ENCODE measurements around the gene HOXC13. TPM values are rescaled to one million over a fixed set of nuclear protein-coding genes. Genes with fewer than 3 reads are reported as not detected.

Gene HOXC13
- total RNA-seq, 2 experiments from 2014 or later = not detected

- DNase-seq (no peak), ATAC-seq (no peak)
- Mint-ChIP-seq H3K9me3 (no peaks in the 10 kb centered on the region), H3K27me3 (peaks cover 93% of the 10 kb centered on the region), H3K4me3 (no peak overlapping the region), H3K4me1 (ENCODE audit: low read depth) (peaks cover 7% of the 10 kb centered on the region), H3K36me3 (ENCODE audit: low read depth) (no peaks in the 10 kb centered on the region), H3K27ac (no peak overlapping the region)
- ChIA-PET CTCF (interaction anchor here (1.6 kb wide), 1 partner anchor 58 kb away, joined by 3 read pairs; no protein-coding TSS in a partner anchor), POLR2A (no interaction called here)
- intact Hi-C loops (cut with micrococcal nuclease) = no loop called here
- TF ChIP-seq CTCF (IDR thresholded peaks at IDR 0.05) = no peak
These were observed 10.3 kb downstream of the HOXC13 start for GRCh38 chr12:53948650-53949593.

- Mint-ChIP-seq H3K4me3 (no peak overlapping the region), H3K9me3 (no peaks in the 10 kb centered on the region), H3K36me3 (ENCODE audit: low read depth) (no peaks in the 10 kb centered on the region), H3K4me1 (ENCODE audit: low read depth) (peaks cover 7% of the 10 kb centered on the region), H3K27ac (no peak overlapping the region), H3K27me3 (peaks cover 94% of the 10 kb centered on the region)
- DNase-seq (no peak), ATAC-seq (no peak)
- intact Hi-C loops (cut with micrococcal nuclease) = no loop called here
- CTCF ChIA-PET = interaction anchor here (0.6 to 1.6 kb wide), 3 partner anchors 57 to 395 kb away, joined by 3 read pairs; no protein-coding TSS in a partner anchor
- POLR2A ChIA-PET = no interaction called here
- no peak for TF ChIP-seq CTCF (IDR thresholded peaks at IDR 0.05)
These were observed 11.2 kb downstream of the HOXC13 start for GRCh38 chr12:53949631-53950436.

GRCh38 chr12:53950437-53950773, 11.8 kb downstream of the HOXC13 start:
- no peak overlapping the region for H3K4me3 Mint-ChIP-seq
- ATAC-seq (no peak), DNase-seq (no peak)
- peaks cover 91% of the 10 kb centered on the region for H3K27me3 Mint-ChIP-seq
- no peaks in the 10 kb centered on the region for H3K9me3 Mint-ChIP-seq
- no peak overlapping the region for H3K27ac Mint-ChIP-seq
- CTCF ChIA-PET = interaction anchor here (0.6 to 1.0 kb wide), 2 partner anchors 258 to 394 kb away, joined by 3 read pairs; no protein-coding TSS in a partner anchor
- H3K36me3 Mint-ChIP-seq (ENCODE audit: low read depth) = no peaks in the 10 kb centered on the region
- H3K4me1 Mint-ChIP-seq (ENCODE audit: low read depth) = peaks cover 7% of the 10 kb centered on the region
- TF ChIP-seq CTCF (IDR thresholded peaks at IDR 0.05) = no peak
- POLR2A ChIA-PET = no interaction called here
- intact Hi-C loops (cut with micrococcal nuclease) = no loop called here

GRCh38 chr12:53950789-53951576, 12.4 kb downstream of the HOXC13 start:
- H3K27me3 Mint-ChIP-seq = peaks cover 91% of the 10 kb centered on the region
- no peak for ATAC-seq

More at GRCh38 chr12:53950789-53951576, 12.4 kb downstream of the HOXC13 start:
- ChIA-PET CTCF (interaction anchor here (0.6 to 1.8 kb wide), 6 partner anchors 8 to 257 kb away, joined by 3 to 4 read pairs (median 3); no protein-coding TSS in a partner anchor), POLR2A (interaction anchor here (1.0 kb wide), 1 partner anchor 42 kb away, joined by 3 read pairs; no protein-coding TSS in a partner anchor)
- H3K27ac Mint-ChIP-seq = no peak overlapping the region
- no peaks in the 10 kb centered on the region for H3K9me3 Mint-ChIP-seq
- no peaks in the 10 kb centered on the region for H3K36me3 Mint-ChIP-seq (ENCODE audit: low read depth)
- peak overlapping the region; percentile 5 for H3K4me3 Mint-ChIP-seq
- intact Hi-C loops (cut with micrococcal nuclease) = no loop called here
- peaks cover 9% of the 10 kb centered on the region for H3K4me1 Mint-ChIP-seq (ENCODE audit: low read depth)
- DNase-seq = no peak
- TF ChIP-seq CTCF (IDR thresholded peaks at IDR 0.05) = no peak

All from activated CD8-positive, alpha-beta T cell treated with anti-CD3 and anti-CD28 coated beads for 36 hours (primary cell).